T-helper 9 cell (primary cell): ENCODE data around the gene RAI1.
"Not testable (repeated sequence)": the region's sequence is repeated elsewhere in the genome, so short reads cannot be mapped to it uniquely, and the experiment has no call there.

Experiments used
- DNase-seq: peaks from one replicate; pipeline ENCODE4 v3.0.0-alpha.2; 2020

The RAI1 gene

GRCh38 chr17:17682737-17683680 is 1.8 kb downstream of the RAI1 start:
- peak; percentile 56 for DNase-seq

DNA sequence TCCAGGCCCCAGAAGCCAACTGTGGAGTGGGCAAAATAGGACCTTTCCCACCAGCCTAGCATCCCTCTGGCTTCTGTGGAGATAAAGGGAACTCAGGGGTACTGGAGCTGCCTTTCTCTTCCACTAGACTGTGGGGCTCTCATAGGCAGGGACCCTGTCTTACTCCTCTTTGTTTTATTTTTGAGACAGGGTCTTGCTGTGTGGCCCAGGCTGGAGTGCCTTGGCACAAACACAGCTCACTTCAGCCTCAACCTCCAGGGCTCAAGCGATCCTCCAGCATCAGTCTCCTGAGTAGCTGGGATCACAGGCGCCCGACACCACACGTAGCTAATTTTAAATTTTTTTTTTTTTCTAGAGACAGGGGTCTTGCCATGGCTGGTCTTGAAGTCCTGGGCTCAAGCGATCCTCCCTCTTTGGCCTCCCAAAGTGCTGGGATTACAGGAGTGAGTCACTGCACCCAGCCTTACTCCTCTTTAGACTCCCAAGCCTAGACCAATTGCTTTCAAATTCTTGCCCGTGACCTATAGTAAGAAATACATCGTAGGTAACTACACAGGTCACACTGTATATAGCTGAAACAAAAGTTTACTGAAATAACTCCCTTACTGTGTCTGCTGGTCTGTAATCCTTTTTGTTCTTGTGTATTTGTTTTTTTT is 2.6 kb downstream of the RAI1 start:
- no peak for DNase-seq

- no peak for DNase-seq
These were observed 3.9 kb downstream of the RAI1 start for GRCh38 chr17:17684906-17685774.

DNA sequence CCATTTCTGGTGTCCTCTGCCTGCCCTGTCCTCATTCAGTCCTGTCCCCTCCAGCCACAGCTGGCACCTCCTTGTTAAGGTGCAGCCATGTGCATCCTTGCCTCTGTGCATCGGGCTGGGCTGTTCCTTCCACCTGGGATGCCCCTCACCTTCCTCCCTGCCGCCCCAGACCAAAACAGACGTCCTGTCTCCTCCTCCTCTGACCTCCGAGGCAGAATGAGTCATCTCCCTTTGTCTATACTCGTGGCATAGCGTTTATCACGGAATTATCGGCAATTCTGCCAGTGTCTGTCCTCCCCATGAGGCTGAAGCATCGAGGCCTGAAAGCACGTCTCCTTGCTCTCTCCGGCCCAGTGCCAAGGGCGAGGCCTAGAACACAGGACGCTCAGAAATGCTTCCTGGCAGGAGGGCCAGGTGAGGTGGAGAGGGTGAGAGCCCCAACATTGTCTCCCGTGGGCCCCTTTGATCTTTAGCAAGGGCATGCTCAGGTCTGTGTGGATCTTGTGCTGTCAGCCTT is 4.6 kb downstream of the RAI1 start:
- DNase-seq = no peak

DNA sequence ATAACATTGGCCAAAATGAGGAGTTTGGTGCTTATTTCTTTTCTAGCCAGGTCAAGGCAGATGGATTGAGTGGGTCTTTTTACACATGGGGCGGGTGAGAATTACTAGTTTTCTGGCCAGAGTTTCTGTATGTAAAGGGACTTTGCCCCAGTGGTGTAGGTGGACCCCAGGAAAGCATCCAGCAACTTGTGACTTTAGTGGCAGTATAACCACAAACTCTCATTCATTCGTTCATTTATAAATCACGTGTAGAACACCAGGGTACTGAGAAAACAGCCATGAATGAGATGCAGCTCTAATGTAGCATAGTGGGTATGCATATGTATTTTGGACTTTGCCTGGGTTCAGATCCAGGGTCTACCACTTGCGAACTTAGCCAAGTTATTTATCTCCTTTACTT is 8.1 kb downstream of the RAI1 start:
- DNase-seq = no peak

DNA sequence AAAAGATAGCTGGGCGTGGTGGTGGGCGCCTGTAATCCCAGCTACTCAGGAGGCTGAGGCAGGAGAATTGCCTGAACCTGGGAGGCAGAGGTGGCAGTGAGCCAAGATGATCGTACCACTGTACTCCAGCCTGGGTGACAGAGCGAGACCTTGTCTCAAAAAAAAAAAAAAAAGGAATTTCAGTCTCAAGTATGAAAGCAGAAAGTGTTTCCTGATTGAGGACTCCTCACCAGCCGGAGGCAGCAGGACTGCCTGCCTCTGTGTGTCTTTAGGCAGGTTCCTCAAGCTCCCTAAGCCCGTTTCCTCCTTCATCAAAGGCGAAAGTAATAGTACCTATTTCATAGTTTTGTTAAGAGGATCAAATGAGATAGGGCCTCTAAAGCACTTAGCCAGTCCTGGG is 9.0 kb downstream of the RAI1 start:
- not testable (repeated sequence) for DNase-seq

GRCh38 chr17:17691468-17692263 is 10.4 kb downstream of the RAI1 start:
- no peak for DNase-seq

GRCh38 chr17:17692353-17693252 is 11.3 kb downstream of the RAI1 start:
- no peak for DNase-seq

DNA sequence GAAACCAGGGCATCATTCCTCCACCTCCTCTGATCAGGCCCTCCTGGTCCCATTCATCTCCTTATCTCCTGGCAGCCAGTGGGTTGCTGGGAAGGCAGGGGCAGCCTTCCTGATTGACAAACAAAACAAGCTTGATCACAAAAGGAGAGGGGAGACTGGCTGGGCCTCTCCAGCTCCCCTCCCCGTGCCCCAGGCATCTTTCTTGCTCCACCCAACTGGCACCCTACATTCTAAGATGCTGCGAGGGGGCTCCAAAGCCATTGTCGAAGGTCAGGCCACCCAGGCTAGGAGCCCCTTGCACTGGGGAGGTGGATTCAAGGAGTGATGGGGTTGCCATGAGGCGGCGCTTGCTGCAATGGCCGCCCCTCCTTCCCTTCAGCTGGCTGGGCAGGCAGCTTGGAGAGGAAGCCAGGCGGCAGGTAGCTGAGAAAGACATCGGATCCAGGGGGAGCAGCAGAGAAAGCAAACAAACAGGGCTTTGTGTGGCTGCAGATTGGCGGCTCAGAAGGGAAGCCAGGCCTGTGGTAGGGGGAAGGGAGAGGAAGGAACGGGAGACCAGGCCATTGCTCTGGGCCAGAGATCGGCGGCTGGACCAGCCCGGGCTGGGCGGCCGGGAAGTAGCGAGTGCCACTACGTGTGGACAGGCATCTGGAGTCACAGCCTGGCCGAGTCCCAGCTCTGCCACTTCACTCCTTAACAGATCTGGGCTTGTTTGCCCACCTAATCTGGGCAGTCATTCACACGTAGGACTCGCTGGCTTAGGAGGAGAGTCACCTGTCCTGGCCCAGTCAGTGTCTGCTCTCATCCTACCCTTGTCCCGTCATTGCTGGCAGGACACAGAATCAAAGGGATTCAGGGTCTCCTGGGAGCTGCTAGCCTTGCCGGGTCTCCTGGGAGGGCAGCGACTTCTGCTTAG is 12.3 kb downstream of the RAI1 start:
- peak; percentile 3 for DNase-seq

DNA sequence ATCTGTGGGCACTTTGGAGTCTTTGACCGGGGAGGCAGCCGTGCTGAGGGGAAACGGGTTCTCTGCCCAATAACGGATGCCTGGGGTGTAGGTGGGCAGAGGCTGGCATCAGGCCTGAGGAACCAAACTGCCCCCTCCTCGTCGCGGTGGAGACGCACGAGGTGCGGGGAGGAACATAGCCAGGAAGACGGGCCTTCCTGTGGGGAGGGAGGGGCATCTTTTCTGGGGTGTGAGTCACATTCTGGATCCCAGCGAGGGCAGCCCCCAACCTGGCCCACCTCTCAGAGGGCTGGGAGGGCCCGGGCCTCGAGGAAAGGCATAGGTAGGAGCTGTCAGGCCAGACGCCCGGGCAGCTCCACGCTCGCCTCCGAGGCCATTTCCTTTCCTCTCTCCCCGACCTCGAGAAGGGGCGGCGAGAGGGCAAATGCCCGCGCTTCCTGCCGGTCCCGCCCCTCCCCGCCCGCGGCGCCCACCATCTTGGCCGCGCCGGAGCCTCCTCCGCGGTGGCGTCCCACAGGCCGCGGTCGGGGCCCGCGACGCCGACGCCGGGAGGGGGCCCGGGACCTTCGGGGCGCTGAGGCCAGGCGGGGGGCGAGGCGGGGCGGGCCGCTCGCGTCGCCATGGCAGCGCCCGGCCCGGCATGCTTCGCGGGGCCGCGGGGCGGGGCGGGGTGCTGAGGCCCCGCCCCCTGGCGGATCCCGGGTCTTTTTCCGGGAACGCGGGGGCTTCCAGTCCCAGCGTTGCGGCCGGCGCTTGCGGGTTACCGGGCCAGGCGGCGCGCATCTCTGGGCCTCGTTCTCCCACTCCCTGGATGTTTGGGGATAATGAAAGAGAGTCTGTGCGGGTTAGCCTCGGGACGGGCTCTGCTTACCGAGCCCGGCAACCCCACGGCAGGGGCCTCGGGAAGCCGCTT is 13.2 kb downstream of the RAI1 start:
- peak; percentile 64 for DNase-seq

DNA sequence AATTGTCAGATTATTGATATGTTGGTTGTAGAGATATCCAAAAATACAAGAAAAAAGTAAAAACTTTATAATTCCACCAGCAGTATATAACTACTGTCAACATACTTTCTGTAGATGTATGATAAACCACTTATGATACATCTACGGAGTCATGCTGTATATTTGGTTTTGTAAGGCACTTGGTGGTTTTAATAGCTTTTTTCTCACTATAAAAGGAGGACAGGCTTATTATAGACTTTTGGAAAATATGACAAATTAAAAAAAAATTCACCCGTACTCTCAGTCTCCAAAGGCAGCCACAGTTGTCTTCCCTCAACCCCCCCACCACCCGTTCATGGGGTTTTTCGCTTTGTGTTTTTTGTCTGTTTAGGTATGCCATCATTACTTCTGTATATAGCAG is 14.8 kb downstream of the RAI1 start:
- DNase-seq = no peak

- DNase-seq = no peak
These were observed 15.8 kb downstream of the RAI1 start for GRCh38 chr17:17696882-17697633.

DNA sequence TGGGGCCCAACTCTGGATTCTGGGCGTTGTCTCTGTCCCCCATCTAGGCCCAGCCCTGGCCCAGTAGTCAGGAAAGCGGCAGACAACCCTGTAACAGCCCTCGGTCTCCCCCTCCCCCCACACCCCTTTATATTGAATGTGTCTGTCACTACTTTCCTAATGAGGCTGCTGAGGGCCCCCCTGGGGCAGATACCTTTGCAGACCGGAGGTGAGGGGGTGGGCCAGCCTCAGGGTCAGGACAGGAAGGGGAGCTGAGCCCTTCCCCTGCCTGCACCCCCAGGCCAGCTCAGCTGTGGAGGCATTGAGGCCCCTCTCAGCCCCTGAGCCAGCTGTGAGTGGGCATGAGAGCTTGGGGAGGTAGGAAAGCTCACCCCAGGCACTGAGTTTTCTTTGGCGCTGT is 17.1 kb downstream of the RAI1 start:
- no peak for DNase-seq

DNA sequence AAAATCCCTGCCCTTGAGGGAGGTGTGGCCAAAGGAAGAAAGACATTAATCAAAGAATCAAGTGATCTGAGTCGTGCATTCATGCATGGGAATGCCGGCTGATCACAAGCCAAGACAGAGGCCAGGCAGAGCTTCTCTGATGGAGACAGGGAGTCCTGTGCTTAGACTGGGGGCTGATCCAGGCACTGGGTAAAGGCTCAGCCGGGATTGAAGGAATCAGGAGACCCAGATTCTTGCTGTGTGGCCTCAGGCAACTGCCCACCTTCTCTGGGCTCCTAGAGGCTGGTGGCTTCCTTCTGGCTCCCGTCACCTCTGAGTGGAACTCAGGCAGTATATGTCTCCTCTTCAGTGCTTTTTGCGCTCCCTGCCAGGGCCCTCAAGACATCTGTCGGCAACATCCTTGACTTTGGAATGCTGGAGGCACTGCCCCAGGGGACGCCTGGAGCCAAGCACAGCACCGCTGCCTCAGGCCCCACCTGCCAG is 17.7 kb downstream of the RAI1 start:
- DNase-seq = no peak

DNA sequence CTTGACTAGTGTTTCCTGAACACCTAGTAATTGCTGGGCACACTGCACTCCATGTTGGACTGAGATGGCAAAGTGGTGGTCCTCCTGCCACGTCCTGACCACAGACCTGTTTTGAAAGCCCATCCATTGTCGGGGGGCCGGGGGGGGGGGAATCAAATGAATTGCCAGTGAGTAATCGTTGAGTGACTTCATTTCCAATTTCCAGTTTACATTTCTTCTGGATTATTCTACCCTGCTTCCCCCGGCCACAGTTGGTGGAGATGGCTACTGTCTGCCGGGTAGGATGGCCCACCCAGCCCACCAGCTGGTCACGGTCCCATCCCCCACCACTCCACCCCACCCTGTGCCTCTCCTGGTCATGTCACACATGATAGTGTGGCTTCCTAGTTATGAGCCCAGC is 18.2 kb downstream of the RAI1 start:
- no peak for DNase-seq

- DNase-seq = no peak
These were observed 19.2 kb downstream of the RAI1 start for GRCh38 chr17:17700251-17700969.

DNA sequence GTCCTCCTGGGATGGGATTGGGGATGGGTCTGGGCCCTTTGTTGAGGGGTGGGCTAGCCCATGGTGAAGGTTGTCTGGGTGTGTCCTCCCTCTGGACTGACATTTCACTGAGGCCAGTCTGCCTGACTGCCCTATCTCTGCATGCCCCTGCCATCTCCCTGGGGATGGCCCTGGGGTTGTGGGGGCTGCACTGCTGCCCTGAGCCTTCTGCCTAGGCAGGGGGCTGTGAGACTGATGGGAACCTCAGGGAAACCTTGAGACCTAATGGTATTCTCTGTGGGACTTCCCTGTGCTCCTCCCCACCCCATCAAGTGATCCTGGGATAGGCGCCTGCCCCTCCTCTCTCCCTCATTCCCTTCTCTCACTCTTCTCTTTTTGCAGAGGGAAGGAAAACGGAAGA is 19.9 kb downstream of the RAI1 start:
- DNase-seq = no peak
